HEK293T (cell line): Measurements from ENCODE around the gene BASP1.

Source experiments
- CTCF ChIA-PET: fragments of 350-600 bp; formaldehyde crosslinking; extraction: SDS; loops from one replicate; lab custom pipeline; 2021; ENCODE audit warnings: antibody characterized with exemption, inconsistent platforms; lab: Yijun Ruan, JAX
- POLR2A ChIA-PET: fragments of 350-600 bp; formaldehyde crosslinking; extraction: SDS; loops from one replicate; lab custom pipeline; 2020; ENCODE audit warnings: antibody characterized with exemption, inconsistent platforms; lab: Yijun Ruan, JAX
- DNase-seq: peaks from one replicate; pipeline ENCODE4 v3.0.0; 2012; ENCODE audit warnings: mixed read lengths; ENCODE audit errors: extremely low spot score
- ARNT ChIP-seq: fragments of 450-650 bp; IDR thresholded peaks from 2 replicates; pipeline ENCODE4 v1.6.1; 2017; ENCODE audit warnings: mild to moderate bottlenecking
- BHLHE40 ChIP-seq: fragments of 450-650 bp; IDR thresholded peaks from 2 replicates; pipeline ENCODE4 v1.6.1; 2016; ENCODE audit warnings: mild to moderate bottlenecking, moderate library complexity, borderline replicate concordance
- CTBP1 ChIP-seq: fragments of 450-650 bp; IDR thresholded peaks from 2 replicates; pipeline ENCODE4 v1.6.1; 2016; ENCODE audit warnings: borderline replicate concordance
- ELF4 ChIP-seq: fragments of 450-650 bp; IDR thresholded peaks from 2 replicates; pipeline ENCODE4 v1.6.1; 2017; ENCODE audit warnings: antibody characterized with exemption
- FOXA1 ChIP-seq: fragments of 450-650 bp; IDR thresholded peaks from 2 replicates; pipeline ENCODE4 v1.6.1; 2016; ENCODE audit warnings: mild to moderate bottlenecking
- FOXK2 ChIP-seq: fragments of 450-650 bp; IDR thresholded peaks from 2 replicates; pipeline ENCODE4 v1.6.1; 2016; ENCODE audit warnings: mild to moderate bottlenecking
- FOXM1 ChIP-seq: fragments of 450-650 bp; IDR thresholded peaks from 2 replicates; pipeline ENCODE4 v1.6.1; 2017; ENCODE audit warnings: mild to moderate bottlenecking, borderline replicate concordance
- HDGF ChIP-seq: fragments of 450-650 bp; IDR thresholded peaks from 2 replicates; pipeline ENCODE4 v1.6.1; 2017; ENCODE audit warnings: antibody characterized with exemption, borderline replicate concordance
- L3MBTL2 ChIP-seq: fragments of 450-650 bp; conservative IDR thresholded peaks from 2 replicates; pipeline ENCODE4 v1.6.1; 2016; ENCODE audit warnings: mild to moderate bottlenecking
- LEF1 ChIP-seq: fragments of 450-650 bp; IDR thresholded peaks from 2 replicates; pipeline ENCODE4 v1.6.1; 2017; ENCODE audit warnings: mild to moderate bottlenecking, borderline replicate concordance
- NFRKB ChIP-seq: fragments of 450-650 bp; IDR thresholded peaks from 2 replicates; pipeline ENCODE4 v1.6.1; 2016; ENCODE audit warnings: mild to moderate bottlenecking, moderate library complexity
- PKNOX1 ChIP-seq: fragments of 450-650 bp; IDR thresholded peaks from 2 replicates; pipeline ENCODE4 v1.6.1; 2016
- SP1 ChIP-seq: fragments of 450-650 bp; IDR thresholded peaks from 2 replicates; pipeline ENCODE4 v1.6.1; 2017
- SUZ12 ChIP-seq: fragments of 450-650 bp; IDR thresholded peaks from 2 replicates; pipeline ENCODE4 v1.6.1; 2016; ENCODE audit warnings: mild to moderate bottlenecking
- TARDBP ChIP-seq: fragments of 450-650 bp; IDR thresholded peaks from 2 replicates; pipeline ENCODE4 v1.6.1; 2016
- ZNF384 ChIP-seq: fragments of 450-650 bp; IDR thresholded peaks from 2 replicates; pipeline ENCODE4 v1.6.1; 2016

Gene BASP1

GRCh38 chr5:17235731-17236330 is 18.4 kb downstream of the BASP1 start:
- ChIA-PET POLR2A (interaction anchor here (0.9 kb wide), 1 partner anchor 81 kb away, joined by 4 read pairs; no protein-coding TSS in a partner anchor), CTCF (interaction anchor here (0.6 kb wide), 1 partner anchor 16 kb away, joined by 3 read pairs; no protein-coding TSS in a partner anchor)
- no peak for TF ChIP-seq FOXK2
- no peak for TF ChIP-seq HDGF
- TF ChIP-seq ARNT: no peak
- TF ChIP-seq TARDBP: no peak
- no peak for TF ChIP-seq BHLHE40
- TF ChIP-seq NFRKB: no peak
- no peak for TF ChIP-seq ZNF384
- TF ChIP-seq LEF1: no peak
- no peak for TF ChIP-seq PKNOX1
- TF ChIP-seq L3MBTL2: no peak
- no peak for TF ChIP-seq CTBP1
- TF ChIP-seq FOXM1: no peak
- DNase-seq: no peak

GRCh38 chr5:17238521-17239041 is 21.1 kb downstream of the BASP1 start:
- DNase-seq: no peak
- POLR2A ChIA-PET: no interaction called here
- no peak for TF ChIP-seq CTBP1
- TF ChIP-seq ELF4: no peak
- no peak for TF ChIP-seq L3MBTL2
- TF ChIP-seq PKNOX1: no peak
- no peak for TF ChIP-seq HDGF
- no peak for TF ChIP-seq ZNF384
- TF ChIP-seq BHLHE40: no peak
- no peak for TF ChIP-seq FOXK2
- no peak for TF ChIP-seq ARNT
- TF ChIP-seq NFRKB: no peak
- no peak for TF ChIP-seq FOXM1
- TF ChIP-seq SUZ12: no peak
- TF ChIP-seq FOXA1: no peak
- no peak for TF ChIP-seq SP1
- no peak for TF ChIP-seq LEF1
- no peak for TF ChIP-seq TARDBP
- CTCF ChIA-PET: no interaction called here

GRCh38 chr5:17239953-17240352 is 22.5 kb downstream of the BASP1 start:
- DNase-seq: no peak
- POLR2A ChIA-PET: no interaction called here
- TF ChIP-seq PKNOX1 (no peak), HDGF (no peak), SP1 (no peak), FOXM1 (no peak), TARDBP (no peak), ZNF384 (no peak)
- CTCF ChIA-PET: no interaction called here

GRCh38 chr5:17240487-17240886 is 23.1 kb downstream of the BASP1 start:
- no peak for DNase-seq
- ChIA-PET CTCF (no interaction called here), POLR2A (no interaction called here)
- no peak for TF ChIP-seq TARDBP
- no peak for TF ChIP-seq FOXK2
- no peak for TF ChIP-seq SUZ12
- TF ChIP-seq HDGF: no peak
- no peak for TF ChIP-seq ZNF384
- no peak for TF ChIP-seq ELF4
- no peak for TF ChIP-seq BHLHE40
- no peak for TF ChIP-seq LEF1
- no peak for TF ChIP-seq ARNT
- no peak for TF ChIP-seq FOXA1
- TF ChIP-seq SP1: no peak
- no peak for TF ChIP-seq PKNOX1
- TF ChIP-seq L3MBTL2: no peak
- no peak for TF ChIP-seq CTBP1

- CTCF ChIA-PET: no interaction called here
- TF ChIP-seq FOXK2 (no peak), L3MBTL2 (no peak), TARDBP (no peak), ZNF384 (no peak), SUZ12 (no peak), LEF1 (no peak), HDGF (no peak), FOXM1 (no peak), ELF4 (no peak), NFRKB (no peak), SP1 (no peak), BHLHE40 (no peak), ARNT (no peak), CTBP1 (no peak), PKNOX1 (no peak), FOXA1 (no peak)
- DNase-seq: no peak
- POLR2A ChIA-PET: no interaction called here
These were observed 24.2 kb downstream of the BASP1 start for GRCh38 chr5:17241635-17242034.
